KMS-11 (cell line): ENCODE results near the gene HOXB3.

Source experiments
- H2AFZ ChIP-seq: fragments of 200-600 bp; sonication (generic); 2 replicates; pipeline ENCODE4 v1.6.1; 2016; ENCODE audit warnings: antibody characterized with exemption, mixed run types, low read depth
- H3K27ac ChIP-seq: fragments of 200-600 bp; sonication (generic); 2 replicates; pipeline ENCODE4 v1.6.1; 2016; ENCODE audit warnings: mild to moderate bottlenecking, mixed run types
- H3K27me3 ChIP-seq: fragments of 200-600 bp; sonication (generic); 2 replicates; pipeline ENCODE4 v1.6.1; 2017; ENCODE audit warnings: mild to moderate bottlenecking, low read depth, mixed run types, moderate library complexity; ENCODE audit not compliant: insufficient read depth
- H3K36me3 ChIP-seq: fragments of 200-600 bp; sonication (generic); 2 replicates; pipeline ENCODE4 v1.6.1; 2017; ENCODE audit warnings: mild to moderate bottlenecking, mixed run types; ENCODE audit not compliant: insufficient read depth
- H3K4me1 ChIP-seq: fragments of 200-600 bp; sonication (generic); 2 replicates; pipeline ENCODE4 v1.6.1; 2016; ENCODE audit warnings: mild to moderate bottlenecking, low read depth, mixed run types; ENCODE audit not compliant: poor library complexity, severe bottlenecking
- H3K4me2 ChIP-seq: fragments of 200-600 bp; sonication (generic); 2 replicates; pipeline ENCODE4 v1.7.0; 2016; ENCODE audit warnings: mild to moderate bottlenecking, mixed run types
- H3K4me3 ChIP-seq: fragments of 200-600 bp; sonication (generic); IDR thresholded peaks from 2 replicates; pipeline ENCODE4 v1.6.1; 2017; ENCODE audit warnings: low read depth, low read length, mixed read lengths; ENCODE audit not compliant: insufficient read depth
- H3K79me2 ChIP-seq: fragments of 200-600 bp; sonication (generic); 2 replicates; pipeline ENCODE4 v1.6.1; 2016; ENCODE audit warnings: low read depth, mixed run types; ENCODE audit not compliant: insufficient read depth
- H3K9ac ChIP-seq: fragments of 200-600 bp; sonication (generic); 2 replicates; pipeline ENCODE4 v1.6.1; 2016; ENCODE audit warnings: mild to moderate bottlenecking, mixed run types
- H4K20me1 ChIP-seq: fragments of 200-600 bp; sonication (generic); 2 replicates; pipeline ENCODE4 v1.6.1; 2016; ENCODE audit warnings: mild to moderate bottlenecking, mixed run types; ENCODE audit not compliant: insufficient read depth
- CTCF ChIP-seq: fragments of 200-600 bp; sonication (generic); conservative IDR thresholded peaks from 2 replicates; pipeline ENCODE4 v1.6.1; 2017; ENCODE audit warnings: low read depth, mild to moderate bottlenecking, antibody characterized with exemption, low read length, moderate library complexity, mixed read lengths

Gene HOXB3

GRCh38 chr17:48609033-48609432 is 19.0 kb upstream of the HOXB3 start:
- Histone ChIP-seq H4K20me1 (no peaks in the 10 kb centered on the region), H3K27ac (peak overlapping the region; percentile 74; the same call in 1 of the 2 replicates), H3K4me2 (peak overlapping the region; percentile 92), H3K9ac (no peak overlapping the region), H3K79me2 (no peaks in the 10 kb centered on the region), H3K27me3 (peaks cover 17% of the 10 kb centered on the region), H3K4me1 (peaks cover 17% of the 10 kb centered on the region), H3K36me3 (no peaks in the 10 kb centered on the region), H2AFZ (peak overlapping the region; percentile 96; the same call in 1 of the 2 replicates), H3K4me3 (no peak overlapping the region)
- TF ChIP-seq CTCF = no peak

GRCh38 chr17:48608494-48608834 is 18.4 kb upstream of the HOXB3 start:
- Histone ChIP-seq H3K4me2 (peak overlapping the region; percentile 92; the same call in 1 of the 2 replicates), H3K4me1 (peaks cover 19% of the 10 kb centered on the region), H3K36me3 (no peaks in the 10 kb centered on the region), H4K20me1 (no peaks in the 10 kb centered on the region), H3K27me3 (peaks cover 18% of the 10 kb centered on the region), H3K79me2 (no peaks in the 10 kb centered on the region), H3K4me3 (no peak overlapping the region), H3K27ac (no peak overlapping the region), H2AFZ (no peak overlapping the region), H3K9ac (no peak overlapping the region)
- TF ChIP-seq CTCF = no peak

- peaks cover 23% of the 10 kb centered on the region for H3K4me1 ChIP-seq
- no peak for TF ChIP-seq CTCF
- H3K27ac ChIP-seq = no peak overlapping the region
- no peak overlapping the region for H3K4me3 ChIP-seq
- H4K20me1 ChIP-seq = no peaks in the 10 kb centered on the region
- no peak overlapping the region for H3K9ac ChIP-seq
- peaks cover 23% of the 10 kb centered on the region for H3K27me3 ChIP-seq
- no peak overlapping the region for H3K4me2 ChIP-seq
- H3K79me2 ChIP-seq = no peaks in the 10 kb centered on the region
- H2AFZ ChIP-seq = no peak overlapping the region
- no peaks in the 10 kb centered on the region for H3K36me3 ChIP-seq
These were observed 17.0 kb upstream of the HOXB3 start for GRCh38 chr17:48606892-48607614.

GRCh38 chr17:48605991-48606891 is 16.2 kb upstream of the HOXB3 start:
- Histone ChIP-seq H3K27me3 (peaks cover 31% of the 10 kb centered on the region), H3K79me2 (no peaks in the 10 kb centered on the region), H3K27ac (no peak overlapping the region), H3K4me2 (no peak overlapping the region), H3K9ac (no peak overlapping the region), H3K4me3 (no peak overlapping the region), H2AFZ (no peak overlapping the region), H3K4me1 (peaks cover 23% of the 10 kb centered on the region), H3K36me3 (no peaks in the 10 kb centered on the region), H4K20me1 (no peaks in the 10 kb centered on the region)
- no peak for TF ChIP-seq CTCF
